OCI-LY7 (cell line): Measurements from ENCODE around the gene MORF4L1.

ENCODE experiments used
- EZH2phosphoT487 ChIP-seq: fragments of 200-600 bp; sonication (generic); IDR thresholded peaks from 2 replicates; pipeline ENCODE4 v1.6.1; 2018; ENCODE audit warnings: low read depth, borderline replicate concordance, mild to moderate bottlenecking, mixed run types, antibody characterized with exemption, low read length, moderate library complexity, mixed read lengths
- TF ChIP-seq, protein P1 (sequence below): fragments of 200-600 bp; sonication (generic); conservative IDR thresholded peaks from 2 replicates; pipeline ENCODE4 v1.5.1; 2014; ENCODE audit warnings: mild to moderate bottlenecking, antibody characterized with exemption, low read length, moderate library complexity, mixed read lengths

DNA sequence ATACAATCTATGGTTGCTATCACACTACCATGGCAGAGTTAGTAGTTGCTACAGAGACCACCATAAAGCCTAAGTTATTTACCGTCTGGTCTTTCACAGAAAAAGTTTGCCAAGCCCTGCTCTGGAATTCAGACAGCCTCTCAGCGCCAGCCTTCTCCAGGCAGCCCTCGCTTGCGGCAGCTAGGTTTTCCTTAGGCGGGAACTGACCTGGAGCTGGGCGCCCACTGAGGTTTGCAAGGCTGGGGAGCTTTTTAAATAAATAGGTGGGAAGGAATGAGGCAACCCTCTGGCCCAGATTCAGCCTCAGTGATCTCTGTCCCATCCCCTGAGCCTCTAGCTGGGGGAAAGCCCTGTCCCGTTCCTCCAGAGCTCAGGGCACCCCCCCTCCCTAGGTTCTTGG is 71.0 kb downstream of the MORF4L1 start:
- TF ChIP-seq, protein P1, sequence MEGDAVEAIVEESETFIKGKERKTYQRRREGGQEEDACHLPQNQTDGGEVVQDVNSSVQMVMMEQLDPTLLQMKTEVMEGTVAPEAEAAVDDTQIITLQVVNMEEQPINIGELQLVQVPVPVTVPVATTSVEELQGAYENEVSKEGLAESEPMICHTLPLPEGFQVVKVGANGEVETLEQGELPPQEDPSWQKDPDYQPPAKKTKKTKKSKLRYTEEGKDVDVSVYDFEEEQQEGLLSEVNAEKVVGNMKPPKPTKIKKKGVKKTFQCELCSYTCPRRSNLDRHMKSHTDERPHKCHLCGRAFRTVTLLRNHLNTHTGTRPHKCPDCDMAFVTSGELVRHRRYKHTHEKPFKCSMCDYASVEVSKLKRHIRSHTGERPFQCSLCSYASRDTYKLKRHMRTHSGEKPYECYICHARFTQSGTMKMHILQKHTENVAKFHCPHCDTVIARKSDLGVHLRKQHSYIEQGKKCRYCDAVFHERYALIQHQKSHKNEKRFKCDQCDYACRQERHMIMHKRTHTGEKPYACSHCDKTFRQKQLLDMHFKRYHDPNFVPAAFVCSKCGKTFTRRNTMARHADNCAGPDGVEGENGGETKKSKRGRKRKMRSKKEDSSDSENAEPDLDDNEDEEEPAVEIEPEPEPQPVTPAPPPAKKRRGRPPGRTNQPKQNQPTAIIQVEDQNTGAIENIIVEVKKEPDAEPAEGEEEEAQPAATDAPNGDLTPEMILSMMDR: no peak
- TF ChIP-seq EZH2phosphoT487: no peak
